ENCODE measurements around the gene ZNF587B. TPM values are rescaled to one million over a fixed set of nuclear protein-coding genes. Genes with fewer than 3 reads are reported as not detected.

ZNF587B gene
- total and polyA plus RNA-seq, 9 of the 15 experiments (the other 6 are each of a cell fraction or from before 2014, with no cell fraction given) = 7.4 to 37.5 (median 20.8) TPM

- BruUV-seq (replicated peaks) = TSS peak; percentile 61
- no peaks in the 10 kb centered on the region for H3K27me3 ChIP-seq (ENCODE audit: control insufficient read depth in 2 of 2, insufficient read depth in 2 of 2, low read length in 2 of 2)
- peaks cover 40% of the 10 kb centered on the region for H3K36me3 ChIP-seq (ENCODE audit: control insufficient read depth, insufficient read depth, low read length)
- CTCF ChIA-PET (ENCODE audit: low intra/inter-chr PET ratio) = no interaction called here
- H2AFZ ChIP-seq (ENCODE audit: low read depth, low read length) = peak overlapping the region; percentile 89
- H3K79me2 ChIP-seq (ENCODE audit: control insufficient read depth, insufficient read depth, low read length) = peaks cover 57% of the 10 kb centered on the region
- H3K9ac ChIP-seq (ENCODE audit: insufficient read depth in 1 of 2, low read depth in 2 of 2, low read length in 2 of 2) = peak overlapping the region; percentile 95 to 100
- ATAC-seq (peak; percentile 91), DNase-seq (ENCODE audit: extremely low read depth in 1 of 4, low spot score in 3 of 4) (peak; percentile 82 to 94 (median 90)), FAIRE-seq (peak; percentile 94)
- peak overlapping the region; percentile 91 for H3K4me3 ChIP-seq
- H3K9me1 ChIP-seq (ENCODE audit: control insufficient read depth, insufficient read depth, low read length) = no peaks in the 10 kb centered on the region
- POLR2A ChIA-PET = interaction anchor here (0.6 to 1.6 kb wide), 5 partner anchors 8 to 187 kb away, joined by 3 to 9 read pairs (median 5); partner anchors contain the start of genes ZNF211 and ZNF587
- peak overlapping the region; percentile 87 for H3K27ac ChIP-seq (ENCODE audit: extremely low read depth, low read depth, low read length)
- no peaks in the 10 kb centered on the region for H3K9me3 ChIP-seq (replicated peaks; ENCODE audit: control insufficient read depth, insufficient read depth, low read depth, low read length)
- H3K4me2 ChIP-seq (ENCODE audit: insufficient read depth, low read length) = peak overlapping the region; percentile 83
- intact Hi-C loops (cut with micrococcal nuclease) = no loop called here
- H3K4me1 ChIP-seq (replicated peaks in 1 of 2; ENCODE audit: control insufficient read depth in 2 of 2, insufficient read depth in 2 of 2, low read length in 2 of 2) = peaks cover 4 to 16% of the 10 kb centered on the region in 2 experiments; a peak in 3 of 5 replicates
- under 1% methylated on average over 40 of the region's 44 CpGs for WGBS (ENCODE audit: insufficient coverage, low coverage, missing lambda C conversion rate)
- no peaks in the 10 kb centered on the region for H4K20me1 ChIP-seq (replicated peaks; ENCODE audit: control insufficient read depth, insufficient read depth, low read length)
- in situ Hi-C loops (cut with MboI) = no loop called here
- TF ChIP-seq ESRRA (IDR thresholded peaks at IDR 0.05; ENCODE audit: borderline replicate concordance, low read depth) (peak; percentile 55; the same call in 1 of the 2 replicates), CHD2 (IDR thresholded peaks at IDR 0.05; ENCODE audit: low read depth, low read length) (0 out of 2 replicates have a peak, but pooled peaks have one; percentile 48), ELF1 (tag; IDR thresholded peaks at IDR 0.05) (peak; percentile 93), FOS (IDR thresholded peaks at IDR 0.05; ENCODE audit: extremely low read depth, insufficient read length) (peak; percentile 76), RBFOX2 (IDR thresholded peaks at IDR 0.05; ENCODE audit: low read depth, low read length) (peak; percentile 88), SMARCB1 (IDR thresholded peaks at IDR 0.05; ENCODE audit: insufficient read length, low read depth) (no peak), E2F8 (IDR thresholded peaks at IDR 0.05; ENCODE audit: low read depth, partially characterized antibody) (peak; percentile 84), KDM4B (IDR thresholded peaks at IDR 0.05; ENCODE audit: borderline replicate concordance in 2 of 2, low read depth in 1 of 2) (peak in 1 of 2 experiments; percentile 51; a peak in 1 of 4 replicates), ZBTB40 (IDR thresholded peaks at IDR 0.05) (peak; percentile 96), ZBTB40 (CRISPR knock-in tag; IDR thresholded peaks at IDR 0.05) (no peak)
These were observed 10.5 kb upstream of the ZNF587B start for GRCh38 chr19:57819475-57820148.
